Measurements from ENCODE around the gene CADPS2.

Gene CADPS2

DNA sequence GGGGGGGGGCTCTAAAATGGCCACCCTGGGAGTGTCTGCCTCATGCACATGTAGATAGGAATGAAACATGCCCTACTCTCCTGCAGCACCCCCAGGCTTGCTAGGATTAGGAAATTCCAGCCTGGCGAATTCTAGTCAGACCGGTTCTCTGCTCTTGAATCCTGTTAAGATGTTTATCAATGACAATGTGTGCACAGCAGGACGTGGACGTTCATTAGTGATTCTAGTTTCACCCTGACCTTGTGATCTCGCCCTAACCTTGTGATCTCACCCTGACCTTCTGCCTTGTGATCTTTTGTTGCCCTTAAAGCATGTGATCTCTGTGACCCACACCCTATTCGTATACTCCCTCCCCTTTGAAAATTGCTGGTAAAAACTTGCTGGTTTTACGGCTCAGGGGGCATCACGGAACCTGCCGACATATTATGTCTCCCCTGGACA, 207.0 kb downstream of the CADPS2 start:
- TF ChIP-seq TEAD4 (IDR thresholded peaks at IDR 0.05) (peak; percentile 32; the same call in 1 of the 2 replicates), CEBPB (IDR thresholded peaks at IDR 0.05) (peak; percentile 46)
- TF ChIP-seq, protein P1, sequence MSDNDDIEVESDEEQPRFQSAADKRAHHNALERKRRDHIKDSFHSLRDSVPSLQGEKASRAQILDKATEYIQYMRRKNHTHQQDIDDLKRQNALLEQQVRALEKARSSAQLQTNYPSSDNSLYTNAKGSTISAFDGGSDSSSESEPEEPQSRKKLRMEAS (IDR thresholded peaks at IDR 0.05): 0 out of 2 replicates have a peak, but pooled peaks have one; percentile 40

GRCh38 chr7:122677149-122677548, 209.1 kb downstream of the CADPS2 start:
- TF ChIP-seq, protein P1 (IDR thresholded peaks at IDR 0.05): no peak
- TF ChIP-seq, protein P2, sequence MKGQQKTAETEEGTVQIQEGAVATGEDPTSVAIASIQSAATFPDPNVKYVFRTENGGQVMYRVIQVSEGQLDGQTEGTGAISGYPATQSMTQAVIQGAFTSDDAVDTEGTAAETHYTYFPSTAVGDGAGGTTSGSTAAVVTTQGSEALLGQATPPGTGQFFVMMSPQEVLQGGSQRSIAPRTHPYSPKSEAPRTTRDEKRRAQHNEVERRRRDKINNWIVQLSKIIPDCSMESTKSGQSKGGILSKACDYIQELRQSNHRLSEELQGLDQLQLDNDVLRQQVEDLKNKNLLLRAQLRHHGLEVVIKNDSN (IDR thresholded peaks at IDR 0.05): no peak
- no peak for TF ChIP-seq NFIC (IDR thresholded peaks at IDR 0.05)
- no peak for TF ChIP-seq RAD21 (IDR thresholded peaks at IDR 0.05; ENCODE audit: low read depth)
- no peak for TF ChIP-seq YY1 (IDR thresholded peaks at IDR 0.05; ENCODE audit: low read depth)
- no peak for TF ChIP-seq TAF1 (IDR thresholded peaks at IDR 0.05; ENCODE audit: low read depth)
- TF ChIP-seq FOXM1 (IDR thresholded peaks at IDR 0.05; ENCODE audit: borderline replicate concordance, low read depth): no peak
- TF ChIP-seq CREB1 (IDR thresholded peaks at IDR 0.05; ENCODE audit: low read depth): no peak
- TF ChIP-seq EP300 (IDR thresholded peaks at IDR 0.05; ENCODE audit: borderline replicate concordance): no peak
- TF ChIP-seq REST (IDR thresholded peaks at IDR 0.05; ENCODE audit: low read depth): no peak
- no peak for TF ChIP-seq ZBTB7A (IDR thresholded peaks at IDR 0.05; ENCODE audit: low read depth)
- TF ChIP-seq EGR1 (IDR thresholded peaks at IDR 0.05): no peak
- TF ChIP-seq TEAD4 (IDR thresholded peaks at IDR 0.05): no peak
- TF ChIP-seq TCF12 (IDR thresholded peaks at IDR 0.05; ENCODE audit: low read depth): no peak
- TF ChIP-seq CEBPB (IDR thresholded peaks at IDR 0.05): no peak

- no peak for TF ChIP-seq NFIC (IDR thresholded peaks at IDR 0.05)
- TF ChIP-seq RAD21 (IDR thresholded peaks at IDR 0.05; ENCODE audit: low read depth): no peak
- TF ChIP-seq FOXM1 (IDR thresholded peaks at IDR 0.05; ENCODE audit: borderline replicate concordance, low read depth): no peak
- TF ChIP-seq EP300 (IDR thresholded peaks at IDR 0.05; ENCODE audit: borderline replicate concordance): no peak
- no peak for TF ChIP-seq EGR1 (IDR thresholded peaks at IDR 0.05)
- no peak for TF ChIP-seq ZBTB7A (IDR thresholded peaks at IDR 0.05; ENCODE audit: low read depth)
- no peak for TF ChIP-seq TEAD4 (IDR thresholded peaks at IDR 0.05)
- no peak for TF ChIP-seq TCF12 (IDR thresholded peaks at IDR 0.05; ENCODE audit: low read depth)
- TF ChIP-seq, protein P1 (IDR thresholded peaks at IDR 0.05): no peak
- TF ChIP-seq CREB1 (IDR thresholded peaks at IDR 0.05; ENCODE audit: low read depth): no peak
- TF ChIP-seq TAF1 (IDR thresholded peaks at IDR 0.05; ENCODE audit: low read depth): no peak
- no peak for TF ChIP-seq CEBPB (IDR thresholded peaks at IDR 0.05)
- TF ChIP-seq YY1 (IDR thresholded peaks at IDR 0.05; ENCODE audit: low read depth): no peak
Observed at GRCh38 chr7:122676466-122676865, 209.8 kb downstream of the CADPS2 start.

- no peak for TF ChIP-seq RAD21 (IDR thresholded peaks at IDR 0.05; ENCODE audit: low read depth)
- no peak for TF ChIP-seq FOXM1 (IDR thresholded peaks at IDR 0.05; ENCODE audit: borderline replicate concordance, low read depth)
- no peak for TF ChIP-seq REST (IDR thresholded peaks at IDR 0.05; ENCODE audit: low read depth)
Observed at GRCh38 chr7:122675621-122676020, 210.6 kb downstream of the CADPS2 start.

GRCh38 chr7:122675011-122675410, 211.2 kb downstream of the CADPS2 start:
- TF ChIP-seq EGR1 (IDR thresholded peaks at IDR 0.05) (no peak), CEBPB (IDR thresholded peaks at IDR 0.05) (no peak), TEAD4 (IDR thresholded peaks at IDR 0.05) (no peak), FOXM1 (IDR thresholded peaks at IDR 0.05; ENCODE audit: borderline replicate concordance, low read depth) (no peak), EP300 (IDR thresholded peaks at IDR 0.05; ENCODE audit: borderline replicate concordance) (no peak), RAD21 (IDR thresholded peaks at IDR 0.05; ENCODE audit: low read depth) (no peak), TCF12 (IDR thresholded peaks at IDR 0.05; ENCODE audit: low read depth) (no peak), CREB1 (IDR thresholded peaks at IDR 0.05; ENCODE audit: low read depth) (no peak)
- TF ChIP-seq, protein P1 (IDR thresholded peaks at IDR 0.05): no peak
- TF ChIP-seq, protein P2 (IDR thresholded peaks at IDR 0.05): no peak

GRCh38 chr7:122674502-122674901, 211.8 kb downstream of the CADPS2 start:
- TF ChIP-seq TEAD4 (IDR thresholded peaks at IDR 0.05): no peak
- TF ChIP-seq, protein P1 (IDR thresholded peaks at IDR 0.05): no peak
